K562 (cell line): ENCODE results near the gene SGCB.

Experiments
- EP300 ChIP-seq: IDR thresholded peaks from 2 replicates; pipeline ENCODE4 v1.6.1; 2012; ENCODE audit warnings: low read length, improper control_type of control experiment
- FOS ChIP-seq: IDR thresholded peaks from 3 replicates; pipeline ENCODE4 v1.6.1; 2011; ENCODE audit not compliant: insufficient read length; ENCODE audit errors: extremely low read depth
- JUN ChIP-seq, 2 experiments: sonication (generic) in 1 of 2; formaldehyde crosslinking in 1 of 2; IDR thresholded peaks; 2 replicates each; pipeline versions ENCODE4 v1.6.1 to v1.8.0; 2012 to 2022; ENCODE audit warnings: borderline replicate concordance in 2 of 2, mild to moderate bottlenecking in 2 of 2, improper control_type of control experiment in 1 of 2, low read depth in 1 of 2, low read length in 1 of 2, missing genetic modification reagents in 1 of 2
- NFRKB ChIP-seq: fragments of 450-650 bp; IDR thresholded peaks from 2 replicates; pipeline ENCODE4 v1.6.1; 2016; ENCODE audit warnings: low read depth
- POU5F1 ChIP-seq: fragments of 150-350 bp; IDR thresholded peaks from 2 replicates; pipeline ENCODE4 v1.6.1; 2014; ENCODE audit warnings: borderline replicate concordance, low read length, low read depth, mild to moderate bottlenecking; ENCODE audit not compliant: partially characterized antibody
- SMAD4 ChIP-seq: fragments of 250-450 bp; sonication (Bioruptor Pico); conservative IDR thresholded peaks from 2 replicates; pipeline ENCODE4 v1.8.0; 2021; ENCODE audit warnings: inconsistent platforms, mild to moderate bottlenecking, moderate library complexity
- SRF ChIP-seq, 2 experiments: fragments of 250-450, 450-650 bp in 1 of 2; sonication (Bioruptor Pico) in 1 of 2; sonication (generic) in 1 of 2; formaldehyde crosslinking; IDR thresholded peaks; 2 replicates each; pipeline versions ENCODE4 v1.5.0 to v1.5.1; 2020 to 2022; ENCODE audit warnings: mild to moderate bottlenecking in 1 of 2, missing genetic modification reagents in 1 of 2
- ZNF79 ChIP-seq: fragments of 250-450 bp; sonication (Bioruptor Pico); IDR thresholded peaks from 2 replicates; pipeline ENCODE4 v1.4.0; 2020; ENCODE audit warnings: low read depth, mild to moderate bottlenecking, moderate library complexity
- TF ChIP-seq, protein P1 (sequence below): fragments of 250-450 bp; sonication (Bioruptor Pico); IDR thresholded peaks from 2 replicates; pipeline ENCODE4 v1.8.0; 2022; ENCODE audit warnings: moderate library complexity, mild to moderate bottlenecking, inconsistent platforms
- TF ChIP-seq, protein P2 (sequence below): fragments of 450-650 bp; IDR thresholded peaks from 2 replicates; pipeline ENCODE4 v1.6.1; 2017; ENCODE audit warnings: antibody characterized with exemption
- TF ChIP-seq, protein P3 (sequence below): fragments of 250-450 bp; sonication (Bioruptor Pico); IDR thresholded peaks from 2 replicates; pipeline ENCODE4 v1.5.0; 2021

DNA sequence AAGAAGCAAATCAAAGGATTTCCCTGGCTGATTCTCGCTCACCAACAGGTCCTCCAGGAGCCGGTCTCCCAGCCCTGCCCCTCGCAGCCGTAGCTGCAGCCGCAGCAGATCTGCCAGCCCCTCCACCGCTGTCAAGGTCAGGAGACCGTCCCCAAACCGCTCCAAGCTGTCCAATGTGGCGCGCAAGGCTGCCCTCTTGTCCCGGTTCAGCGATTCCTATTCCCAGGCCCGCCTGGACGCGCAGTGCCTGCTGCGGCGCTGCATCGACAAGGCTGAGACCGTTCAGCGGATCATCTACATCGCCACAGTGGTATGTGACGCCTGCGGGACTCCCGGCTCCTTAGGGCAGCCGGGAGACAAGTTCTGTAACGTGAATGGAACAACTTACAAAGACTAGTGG, 38.6 kb upstream of the SGCB start:
- TF ChIP-seq SRF (CRISPR knock-in tag; IDR thresholded peaks at IDR 0.05) (no peak), JUN (IDR thresholded peaks at IDR 0.05; ENCODE audit: borderline replicate concordance, low read depth, low read length) (no peak), JUN (CRISPR knock-in tag; IDR thresholded peaks at IDR 0.05; ENCODE audit: borderline replicate concordance) (no peak), NFRKB (no peak), EP300 (no peak), SMAD4 (CRISPR knock-in tag) (no peak), POU5F1 (no peak), ZNF79 (CRISPR knock-in tag) (no peak), FOS (no peak)
- TF ChIP-seq, protein P1, sequence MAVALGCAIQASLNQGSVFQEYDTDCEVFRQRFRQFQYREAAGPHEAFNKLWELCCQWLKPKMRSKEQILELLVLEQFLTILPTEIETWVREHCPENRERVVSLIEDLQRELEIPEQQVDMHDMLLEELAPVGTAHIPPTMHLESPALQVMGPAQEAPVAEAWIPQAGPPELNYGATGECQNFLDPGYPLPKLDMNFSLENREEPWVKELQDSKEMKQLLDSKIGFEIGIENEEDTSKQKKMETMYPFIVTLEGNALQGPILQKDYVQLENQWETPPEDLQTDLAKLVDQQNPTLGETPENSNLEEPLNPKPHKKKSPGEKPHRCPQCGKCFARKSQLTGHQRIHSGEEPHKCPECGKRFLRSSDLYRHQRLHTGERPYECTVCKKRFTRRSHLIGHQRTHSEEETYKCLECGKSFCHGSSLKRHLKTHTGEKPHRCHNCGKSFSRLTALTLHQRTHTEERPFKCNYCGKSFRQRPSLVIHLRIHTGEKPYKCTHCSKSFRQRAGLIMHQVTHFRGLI (CRISPR knock-in tag): no peak
- TF ChIP-seq, protein P2, sequence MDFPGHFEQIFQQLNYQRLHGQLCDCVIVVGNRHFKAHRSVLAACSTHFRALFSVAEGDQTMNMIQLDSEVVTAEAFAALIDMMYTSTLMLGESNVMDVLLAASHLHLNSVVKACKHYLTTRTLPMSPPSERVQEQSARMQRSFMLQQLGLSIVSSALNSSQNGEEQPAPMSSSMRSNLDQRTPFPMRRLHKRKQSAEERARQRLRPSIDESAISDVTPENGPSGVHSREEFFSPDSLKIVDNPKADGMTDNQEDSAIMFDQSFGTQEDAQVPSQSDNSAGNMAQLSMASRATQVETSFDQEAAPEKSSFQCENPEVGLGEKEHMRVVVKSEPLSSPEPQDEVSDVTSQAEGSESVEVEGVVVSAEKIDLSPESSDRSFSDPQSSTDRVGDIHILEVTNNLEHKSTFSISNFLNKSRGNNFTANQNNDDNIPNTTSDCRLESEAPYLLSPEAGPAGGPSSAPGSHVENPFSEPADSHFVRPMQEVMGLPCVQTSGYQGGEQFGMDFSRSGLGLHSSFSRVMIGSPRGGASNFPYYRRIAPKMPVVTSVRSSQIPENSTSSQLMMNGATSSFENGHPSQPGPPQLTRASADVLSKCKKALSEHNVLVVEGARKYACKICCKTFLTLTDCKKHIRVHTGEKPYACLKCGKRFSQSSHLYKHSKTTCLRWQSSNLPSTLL: no peak
- TF ChIP-seq, protein P3, sequence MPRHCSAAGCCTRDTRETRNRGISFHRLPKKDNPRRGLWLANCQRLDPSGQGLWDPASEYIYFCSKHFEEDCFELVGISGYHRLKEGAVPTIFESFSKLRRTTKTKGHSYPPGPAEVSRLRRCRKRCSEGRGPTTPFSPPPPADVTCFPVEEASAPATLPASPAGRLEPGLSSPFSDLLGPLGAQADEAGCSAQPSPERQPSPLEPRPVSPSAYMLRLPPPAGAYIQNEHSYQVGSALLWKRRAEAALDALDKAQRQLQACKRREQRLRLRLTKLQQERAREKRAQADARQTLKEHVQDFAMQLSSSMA (CRISPR knock-in tag): no peak
